Tibial nerve (tissue), 3 donors: ENCODE data around the gene MELK.

Source experiments
- POLR2A ChIP-seq, 2 donors: fragments of 450-650 bp; IDR thresholded peaks; one replicate each; pipeline ENCODE4 v1.6.1; 2017; ENCODE audit warnings: antibody characterized with exemption in 2 of 2, mild to moderate bottlenecking in 2 of 2, moderate library complexity in 2 of 2
- TF ChIP-seq, protein P1 (sequence below), 5 experiments: fragments of 200-600 bp in 3 of 5; fragments of 450-650 bp in 2 of 5; sonication (generic) in 3 of 5; IDR thresholded peaks; one replicate each; pipeline ENCODE4 v1.5.1; 2016 to 2019; ENCODE audit warnings: antibody characterized with exemption in 5 of 5, mild to moderate bottlenecking in 3 of 5, moderate library complexity in 2 of 5

DNA sequence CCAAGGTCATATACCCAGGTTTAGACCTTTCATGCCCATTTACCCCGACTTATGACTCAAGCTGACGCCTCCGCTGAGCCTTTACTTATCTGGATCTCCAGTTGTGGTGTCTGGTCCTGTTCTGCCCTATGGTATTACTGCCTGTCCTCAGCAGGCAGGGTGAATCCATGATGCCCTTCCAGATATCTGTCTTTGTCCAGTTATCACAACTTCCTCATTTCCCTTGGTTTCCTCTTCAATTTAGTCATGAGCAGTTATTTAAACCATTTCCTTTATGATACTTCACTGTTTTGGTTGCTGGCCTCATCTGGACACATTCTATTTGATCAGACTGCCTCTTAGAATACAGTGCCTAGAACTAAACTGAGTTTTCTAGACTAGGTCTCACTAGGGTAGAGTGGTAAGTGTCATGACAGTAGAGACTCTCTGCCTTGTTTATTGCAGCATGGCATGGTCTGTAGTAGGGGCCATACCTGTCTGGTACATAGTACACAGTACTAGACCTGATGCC is 93.3 kb downstream of the MELK start:
- TF ChIP-seq, protein P1, sequence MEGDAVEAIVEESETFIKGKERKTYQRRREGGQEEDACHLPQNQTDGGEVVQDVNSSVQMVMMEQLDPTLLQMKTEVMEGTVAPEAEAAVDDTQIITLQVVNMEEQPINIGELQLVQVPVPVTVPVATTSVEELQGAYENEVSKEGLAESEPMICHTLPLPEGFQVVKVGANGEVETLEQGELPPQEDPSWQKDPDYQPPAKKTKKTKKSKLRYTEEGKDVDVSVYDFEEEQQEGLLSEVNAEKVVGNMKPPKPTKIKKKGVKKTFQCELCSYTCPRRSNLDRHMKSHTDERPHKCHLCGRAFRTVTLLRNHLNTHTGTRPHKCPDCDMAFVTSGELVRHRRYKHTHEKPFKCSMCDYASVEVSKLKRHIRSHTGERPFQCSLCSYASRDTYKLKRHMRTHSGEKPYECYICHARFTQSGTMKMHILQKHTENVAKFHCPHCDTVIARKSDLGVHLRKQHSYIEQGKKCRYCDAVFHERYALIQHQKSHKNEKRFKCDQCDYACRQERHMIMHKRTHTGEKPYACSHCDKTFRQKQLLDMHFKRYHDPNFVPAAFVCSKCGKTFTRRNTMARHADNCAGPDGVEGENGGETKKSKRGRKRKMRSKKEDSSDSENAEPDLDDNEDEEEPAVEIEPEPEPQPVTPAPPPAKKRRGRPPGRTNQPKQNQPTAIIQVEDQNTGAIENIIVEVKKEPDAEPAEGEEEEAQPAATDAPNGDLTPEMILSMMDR (IDR thresholded peaks at IDR 0.05), result no peak
- TF ChIP-seq POLR2A (IDR thresholded peaks at IDR 0.05), result no peak
